WTC11 (cell line): ENCODE data around the gene TYSND1. TPM values are rescaled to one million over a fixed set of nuclear protein-coding genes. Genes with fewer than 3 reads are reported as not detected.
"Not testable (repeated sequence)": the region's sequence is repeated elsewhere in the genome, so short reads cannot be mapped to it uniquely, and the experiment has no call there.

Experiments
- ATAC-seq: fragments of 200-7000 bp; cut with Tn5 transposase; 2 replicates; pipeline ENCODE4 v1.10.0; 2021; ENCODE audit warnings: mild to moderate bottlenecking, moderate library complexity
- CTCF ChIA-PET: fragments of 300-600 bp; sonication (Branson Sonifier 250); formaldehyde crosslinking; loops from one replicate; lab custom pipeline; 2021; ENCODE audit warnings: antibody characterized with exemption; lab: Charles Lee
- POLR2A ChIA-PET: fragments of 350-600 bp; sonication (Branson Sonifier 250); formaldehyde crosslinking; loops from one replicate; lab custom pipeline; 2021; ENCODE audit warnings: antibody characterized with exemption; lab: Charles Lee
- DNase-seq: peaks from one replicate; pipeline ENCODE4 v3.0.0; 2021; ENCODE audit warnings: low spot score
- H3K27ac Mint-ChIP-seq: 2 replicates; pipeline ENCODE4 v1.8.0; 2021; ENCODE audit warnings: mixed read lengths
- H3K27me3 Mint-ChIP-seq: 2 replicates; pipeline ENCODE4 v1.8.0; 2021; ENCODE audit warnings: low read depth, mild to moderate bottlenecking, moderate library complexity, mixed read lengths
- H3K36me3 Mint-ChIP-seq: 2 replicates; pipeline ENCODE4 v1.8.0; 2021; ENCODE audit warnings: mixed read lengths
- H3K4me1 Mint-ChIP-seq: 2 replicates; pipeline ENCODE4 v1.8.0; 2022; ENCODE audit warnings: mixed read lengths
- H3K4me3 Mint-ChIP-seq: 2 replicates; pipeline ENCODE4 v1.8.0; 2021; ENCODE audit warnings: mild to moderate bottlenecking, moderate library complexity, mixed read lengths
- H3K9me3 Mint-ChIP-seq: 2 replicates; pipeline ENCODE4 v1.8.0; 2021; ENCODE audit warnings: mixed read lengths
- CBFB ChIP-seq: sonication (generic); formaldehyde crosslinking; IDR thresholded peaks from 2 replicates; pipeline ENCODE4 v1.8.1; 2022; ENCODE audit warnings: mild to moderate bottlenecking, low read depth, missing genetic modification reagents
- CREM ChIP-seq: sonication (generic); formaldehyde crosslinking; IDR thresholded peaks from 2 replicates; pipeline ENCODE4 v1.8.1; 2022; ENCODE audit warnings: mild to moderate bottlenecking, missing genetic modification reagents, moderate library complexity
- E2F4 ChIP-seq: sonication (generic); formaldehyde crosslinking; IDR thresholded peaks from 2 replicates; pipeline ENCODE4 v1.8.1; 2022; ENCODE audit warnings: low read depth, mild to moderate bottlenecking, moderate library complexity, missing genetic modification reagents, borderline replicate concordance
- ESRRA ChIP-seq: sonication (generic); formaldehyde crosslinking; IDR thresholded peaks from 2 replicates; pipeline ENCODE4 v1.8.1; 2022; ENCODE audit warnings: mild to moderate bottlenecking, missing genetic modification reagents, borderline replicate concordance
- FOXP1 ChIP-seq: sonication (generic); formaldehyde crosslinking; IDR thresholded peaks from 2 replicates; pipeline ENCODE4 v1.8.0; 2022; ENCODE audit warnings: missing genetic modification reagents, mild to moderate bottlenecking, moderate library complexity, borderline replicate concordance
- GTF2I ChIP-seq: fragments of 250-450 bp; sonication (Bioruptor Pico); conservative IDR thresholded peaks from 2 replicates; pipeline ENCODE4 v1.4.0; 2021; ENCODE audit warnings: mild to moderate bottlenecking
- IRF2 ChIP-seq: sonication (generic); formaldehyde crosslinking; IDR thresholded peaks from 2 replicates; pipeline ENCODE4 v1.8.0; 2022; ENCODE audit warnings: low read depth, missing genetic modification reagents, borderline replicate concordance
- MLX ChIP-seq: sonication (generic); formaldehyde crosslinking; IDR thresholded peaks from 2 replicates; pipeline ENCODE4 v1.8.1; 2023; ENCODE audit warnings: mild to moderate bottlenecking, missing genetic modification reagents, moderate library complexity
- NR2C2 ChIP-seq: sonication (generic); formaldehyde crosslinking; IDR thresholded peaks from 2 replicates; pipeline ENCODE4 v1.8.0; 2022; ENCODE audit warnings: mild to moderate bottlenecking, missing genetic modification reagents
- NR3C1 ChIP-seq: sonication (generic); formaldehyde crosslinking; conservative IDR thresholded peaks from 2 replicates; pipeline ENCODE4 v1.8.1; 2023; ENCODE audit warnings: low read depth, mild to moderate bottlenecking, missing genetic modification reagents
- PRDM15 ChIP-seq: sonication (generic); formaldehyde crosslinking; IDR thresholded peaks from 2 replicates; pipeline ENCODE4 v1.8.0; 2022; ENCODE audit warnings: missing genetic modification reagents
- PREB ChIP-seq: sonication (generic); formaldehyde crosslinking; IDR thresholded peaks from 2 replicates; pipeline ENCODE4 v1.8.1; 2022; ENCODE audit warnings: mild to moderate bottlenecking, missing genetic modification reagents, moderate library complexity, borderline replicate concordance
- RORB ChIP-seq: fragments of 250-450 bp; sonication (Bioruptor Pico); IDR thresholded peaks from 2 replicates; pipeline ENCODE4 v1.9.0; 2021; ENCODE audit warnings: mild to moderate bottlenecking
- SMAD4 ChIP-seq: sonication (generic); formaldehyde crosslinking; IDR thresholded peaks from 2 replicates; pipeline ENCODE4 v1.8.0; 2022; ENCODE audit warnings: mild to moderate bottlenecking, missing genetic modification reagents
- ZNF138 ChIP-seq: sonication (generic); formaldehyde crosslinking; conservative IDR thresholded peaks from 2 replicates; pipeline ENCODE4 v1.8.1; 2022; ENCODE audit warnings: mild to moderate bottlenecking, moderate library complexity, missing genetic modification reagents
- ZNF396 ChIP-seq: fragments of 250-450 bp; sonication (Bioruptor Pico); IDR thresholded peaks from 2 replicates; pipeline ENCODE4 v1.8.0; 2021; ENCODE audit warnings: mild to moderate bottlenecking, moderate library complexity, borderline replicate concordance
- total RNA-seq: library from RNA; stranded (reverse); gene quantifications from 3 replicates; pipeline ENCODE4 v1.2.3, GENCODE V29; 2021
- TF ChIP-seq, protein P1 (sequence below): sonication (generic); formaldehyde crosslinking; IDR thresholded peaks from 2 replicates; pipeline ENCODE4 v1.8.1; 2023; ENCODE audit warnings: mild to moderate bottlenecking, missing genetic modification reagents, moderate library complexity
- TF ChIP-seq, protein P2 (sequence below): sonication (generic); formaldehyde crosslinking; conservative IDR thresholded peaks from 2 replicates; pipeline ENCODE4 v1.8.1; 2022; ENCODE audit warnings: mild to moderate bottlenecking, missing genetic modification reagents
- TF ChIP-seq, protein P3 (sequence below): sonication (generic); formaldehyde crosslinking; IDR thresholded peaks from 2 replicates; pipeline ENCODE4 v1.8.0; 2022; ENCODE audit warnings: mild to moderate bottlenecking, missing genetic modification reagents
- TF ChIP-seq, protein P4 (sequence below): fragments of 250-450 bp; sonication (Bioruptor Pico); IDR thresholded peaks from 2 replicates; pipeline ENCODE4 v1.9.0; 2021; ENCODE audit warnings: mild to moderate bottlenecking
- TF ChIP-seq, protein P5 (sequence below): sonication (generic); formaldehyde crosslinking; IDR thresholded peaks from 2 replicates; pipeline ENCODE4 v1.8.0; 2023; ENCODE audit warnings: missing genetic modification reagents

Gene TYSND1
- total RNA-seq, 1 experiment from 2014 or later, result 18.9 TPM

GRCh38 chr10:70101668-70102067 lies 44.8 kb downstream of the TYSND1 start (continued):
- TF ChIP-seq PRDM15 (no peak), ZNF396 (CRISPR knock-in tag) (no peak), ESRRA (no peak), CREM (CRISPR knock-in tag) (no peak), GTF2I (CRISPR knock-in tag) (no peak), CBFB (CRISPR knock-in tag) (no peak), E2F4 (CRISPR knock-in tag) (no peak), NR2C2 (CRISPR knock-in tag) (no peak), FOXP1 (CRISPR knock-in tag) (no peak)
- TF ChIP-seq, protein P1, sequence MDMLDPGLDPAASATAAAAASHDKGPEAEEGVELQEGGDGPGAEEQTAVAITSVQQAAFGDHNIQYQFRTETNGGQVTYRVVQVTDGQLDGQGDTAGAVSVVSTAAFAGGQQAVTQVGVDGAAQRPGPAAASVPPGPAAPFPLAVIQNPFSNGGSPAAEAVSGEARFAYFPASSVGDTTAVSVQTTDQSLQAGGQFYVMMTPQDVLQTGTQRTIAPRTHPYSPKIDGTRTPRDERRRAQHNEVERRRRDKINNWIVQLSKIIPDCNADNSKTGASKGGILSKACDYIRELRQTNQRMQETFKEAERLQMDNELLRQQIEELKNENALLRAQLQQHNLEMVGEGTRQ (CRISPR knock-in tag), result no peak
- TF ChIP-seq, protein P2, sequence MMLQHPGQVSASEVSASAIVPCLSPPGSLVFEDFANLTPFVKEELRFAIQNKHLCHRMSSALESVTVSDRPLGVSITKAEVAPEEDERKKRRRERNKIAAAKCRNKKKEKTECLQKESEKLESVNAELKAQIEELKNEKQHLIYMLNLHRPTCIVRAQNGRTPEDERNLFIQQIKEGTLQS (CRISPR knock-in tag), result no peak
- TF ChIP-seq, protein P3, sequence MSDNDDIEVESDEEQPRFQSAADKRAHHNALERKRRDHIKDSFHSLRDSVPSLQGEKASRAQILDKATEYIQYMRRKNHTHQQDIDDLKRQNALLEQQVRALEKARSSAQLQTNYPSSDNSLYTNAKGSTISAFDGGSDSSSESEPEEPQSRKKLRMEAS (CRISPR knock-in tag), result no peak
- TF ChIP-seq, protein P4, sequence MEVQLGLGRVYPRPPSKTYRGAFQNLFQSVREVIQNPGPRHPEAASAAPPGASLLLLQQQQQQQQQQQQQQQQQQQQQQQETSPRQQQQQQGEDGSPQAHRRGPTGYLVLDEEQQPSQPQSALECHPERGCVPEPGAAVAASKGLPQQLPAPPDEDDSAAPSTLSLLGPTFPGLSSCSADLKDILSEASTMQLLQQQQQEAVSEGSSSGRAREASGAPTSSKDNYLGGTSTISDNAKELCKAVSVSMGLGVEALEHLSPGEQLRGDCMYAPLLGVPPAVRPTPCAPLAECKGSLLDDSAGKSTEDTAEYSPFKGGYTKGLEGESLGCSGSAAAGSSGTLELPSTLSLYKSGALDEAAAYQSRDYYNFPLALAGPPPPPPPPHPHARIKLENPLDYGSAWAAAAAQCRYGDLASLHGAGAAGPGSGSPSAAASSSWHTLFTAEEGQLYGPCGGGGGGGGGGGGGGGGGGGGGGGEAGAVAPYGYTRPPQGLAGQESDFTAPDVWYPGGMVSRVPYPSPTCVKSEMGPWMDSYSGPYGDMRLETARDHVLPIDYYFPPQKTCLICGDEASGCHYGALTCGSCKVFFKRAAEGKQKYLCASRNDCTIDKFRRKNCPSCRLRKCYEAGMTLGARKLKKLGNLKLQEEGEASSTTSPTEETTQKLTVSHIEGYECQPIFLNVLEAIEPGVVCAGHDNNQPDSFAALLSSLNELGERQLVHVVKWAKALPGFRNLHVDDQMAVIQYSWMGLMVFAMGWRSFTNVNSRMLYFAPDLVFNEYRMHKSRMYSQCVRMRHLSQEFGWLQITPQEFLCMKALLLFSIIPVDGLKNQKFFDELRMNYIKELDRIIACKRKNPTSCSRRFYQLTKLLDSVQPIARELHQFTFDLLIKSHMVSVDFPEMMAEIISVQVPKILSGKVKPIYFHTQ (CRISPR knock-in tag), result no peak

DNA sequence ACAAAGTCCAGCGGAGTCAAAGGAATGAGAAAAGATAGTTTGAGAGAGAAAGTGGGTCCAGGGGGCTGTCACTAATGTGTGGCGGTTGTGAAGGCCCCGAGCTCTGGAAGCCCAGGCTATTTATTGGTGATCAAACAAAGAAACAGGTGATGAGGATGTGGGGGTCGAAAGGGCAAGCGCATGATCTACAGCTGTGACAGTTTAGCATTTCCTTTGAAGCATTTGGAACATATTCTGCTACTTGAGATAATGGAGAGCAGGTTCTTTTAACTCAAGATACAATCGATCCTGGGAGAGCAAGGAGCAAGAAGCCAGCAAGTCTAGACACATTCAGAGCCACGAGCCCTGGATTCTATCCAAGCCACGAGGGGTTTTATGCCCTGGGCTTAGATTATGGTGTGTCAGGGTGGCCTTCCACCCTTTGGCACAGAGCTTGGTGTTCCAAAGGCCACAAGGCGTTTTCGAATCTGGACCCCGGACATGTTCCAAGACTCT lies 45.4 kb downstream of the TYSND1 start:
- H3K27me3 Mint-ChIP-seq, ATAC-seq, H3K4me3 Mint-ChIP-seq, H3K4me1 Mint-ChIP-seq, POLR2A ChIA-PET, DNase-seq, H3K9me3 Mint-ChIP-seq, H3K27ac Mint-ChIP-seq: not testable (repeated sequence)
- H3K36me3 Mint-ChIP-seq, result peaks cover 14% of the 10 kb centered on the region
- CTCF ChIA-PET, result interaction anchor here (1.1 to 1.2 kb wide), 2 partner anchors 14 to 15 kb away, joined by 3 to 4 read pairs; no protein-coding TSS in a partner anchor

DNA sequence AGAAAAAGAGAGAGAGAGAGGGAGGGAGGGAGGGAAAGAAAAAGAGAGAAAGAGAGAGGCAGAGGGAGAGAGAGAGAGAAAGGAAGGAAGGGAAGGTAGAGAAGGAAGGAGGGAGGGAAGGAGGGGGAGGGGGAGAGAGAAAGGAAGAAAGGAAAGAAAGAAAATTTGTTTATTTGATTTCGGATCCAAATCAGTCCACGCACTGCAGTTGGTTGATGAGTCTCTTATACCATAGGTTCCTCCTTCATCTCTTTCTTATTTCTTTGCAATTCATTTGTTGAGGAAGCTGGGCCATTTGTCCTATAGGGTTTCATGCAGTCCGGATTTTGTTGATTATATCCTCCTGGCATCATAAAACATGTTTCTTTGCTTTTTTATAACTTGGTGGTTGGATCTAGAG lies 48.2 kb downstream of the TYSND1 start:
- H3K27ac Mint-ChIP-seq, result no peak overlapping the region
- CTCF ChIA-PET, result interaction anchor here (1.9 kb wide), 1 partner anchor 18 kb away, joined by 6 read pairs; no protein-coding TSS in a partner anchor
- no peaks in the 10 kb centered on the region for H3K27me3 Mint-ChIP-seq
- ATAC-seq (no peak), DNase-seq (no peak)
- POLR2A ChIA-PET, result no interaction called here
- peaks cover 28% of the 10 kb centered on the region for H3K36me3 Mint-ChIP-seq
- H3K4me1 Mint-ChIP-seq, result no peaks in the 10 kb centered on the region
- peaks cover 5% of the 10 kb centered on the region; the same call in 1 of the 2 replicates for H3K9me3 Mint-ChIP-seq
- no peak overlapping the region for H3K4me3 Mint-ChIP-seq
- no peak for TF ChIP-seq MLX
- TF ChIP-seq, protein P5, sequence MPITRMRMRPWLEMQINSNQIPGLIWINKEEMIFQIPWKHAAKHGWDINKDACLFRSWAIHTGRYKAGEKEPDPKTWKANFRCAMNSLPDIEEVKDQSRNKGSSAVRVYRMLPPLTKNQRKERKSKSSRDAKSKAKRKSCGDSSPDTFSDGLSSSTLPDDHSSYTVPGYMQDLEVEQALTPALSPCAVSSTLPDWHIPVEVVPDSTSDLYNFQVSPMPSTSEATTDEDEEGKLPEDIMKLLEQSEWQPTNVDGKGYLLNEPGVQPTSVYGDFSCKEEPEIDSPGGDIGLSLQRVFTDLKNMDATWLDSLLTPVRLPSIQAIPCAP (CRISPR knock-in tag), result no peak
- no peak for TF ChIP-seq NR2C2 (CRISPR knock-in tag)
- TF ChIP-seq NR3C1 (CRISPR knock-in tag), result no peak
- no peak for TF ChIP-seq PREB
- TF ChIP-seq RORB (CRISPR knock-in tag), result no peak
- no peak for TF ChIP-seq SMAD4 (CRISPR knock-in tag)
- TF ChIP-seq ZNF138 (CRISPR knock-in tag), result no peak
- TF ChIP-seq ESRRA, result no peak
- no peak for TF ChIP-seq IRF2 (CRISPR knock-in tag)
